GM18907 (cell line): ENCODE measurements around the gene SLC25A48.
A peak's percentile ranks its signal among the peaks of the same experiment; 100 is the strongest.
"Not testable (repeated sequence)": the region's sequence is repeated elsewhere in the genome, so short reads cannot be mapped to it uniquely, and the experiment has no call there.

Experiments
- ATAC-seq: cut with Tn5 transposase; IDR thresholded peaks from one replicate; pipeline ENCODE4 v1.9.1; 2021; ENCODE audit warnings: mild to moderate bottlenecking, moderate library complexity; ENCODE audit not compliant: unreplicated experiment

The SLC25A48 gene

DNA sequence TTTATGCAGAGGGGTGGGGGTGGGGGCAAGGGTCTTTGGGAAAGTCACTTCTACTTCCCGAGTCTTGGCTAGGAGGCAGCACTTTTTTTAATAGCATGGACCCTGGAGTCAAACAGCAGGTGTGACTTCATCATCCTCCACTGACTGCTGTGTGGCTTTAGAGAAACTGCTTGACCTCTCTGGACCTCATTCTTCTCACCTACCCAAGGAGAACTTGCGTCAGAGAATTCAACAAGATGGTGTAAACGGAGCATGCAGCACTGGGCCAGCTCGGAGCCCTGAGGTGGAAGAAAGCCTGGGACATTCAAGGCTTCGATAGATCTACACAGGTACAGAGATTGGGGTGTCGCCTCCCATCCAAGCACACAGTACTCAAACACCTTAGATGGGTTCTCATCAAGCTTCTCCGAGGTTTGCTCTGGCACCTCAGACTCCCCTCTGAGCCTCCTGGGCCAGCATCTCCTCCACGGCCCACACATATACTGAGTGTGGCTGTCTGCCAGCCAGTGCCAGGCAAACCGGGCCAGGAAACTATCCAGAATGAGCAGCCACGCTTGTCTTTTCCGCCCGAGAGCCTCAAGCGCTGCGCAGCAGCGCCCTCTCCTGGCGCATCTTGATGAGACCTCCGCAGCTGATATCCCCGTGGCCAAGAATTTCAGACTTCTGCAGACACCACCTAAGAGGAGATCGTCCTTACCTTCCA lies 4.6 kb upstream of the SLC25A48 start:
- no peak for ATAC-seq

DNA sequence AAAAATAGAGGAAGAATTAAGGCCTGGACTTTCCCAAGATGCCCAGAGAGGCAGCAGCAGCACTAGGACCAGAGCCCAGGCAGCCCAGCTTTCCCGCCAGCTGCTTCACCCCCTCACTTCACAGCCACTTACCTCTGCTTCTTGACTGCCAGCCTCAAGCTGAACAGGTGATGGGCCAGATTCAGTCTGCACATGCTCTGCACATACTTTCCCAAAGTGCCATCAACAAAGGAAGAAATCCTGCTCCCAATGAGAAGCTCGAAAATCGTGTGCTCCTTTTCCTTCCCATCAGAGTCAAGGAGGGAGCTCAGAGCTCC lies 4.1 kb upstream of the SLC25A48 start:
- no peak for ATAC-seq

DNA sequence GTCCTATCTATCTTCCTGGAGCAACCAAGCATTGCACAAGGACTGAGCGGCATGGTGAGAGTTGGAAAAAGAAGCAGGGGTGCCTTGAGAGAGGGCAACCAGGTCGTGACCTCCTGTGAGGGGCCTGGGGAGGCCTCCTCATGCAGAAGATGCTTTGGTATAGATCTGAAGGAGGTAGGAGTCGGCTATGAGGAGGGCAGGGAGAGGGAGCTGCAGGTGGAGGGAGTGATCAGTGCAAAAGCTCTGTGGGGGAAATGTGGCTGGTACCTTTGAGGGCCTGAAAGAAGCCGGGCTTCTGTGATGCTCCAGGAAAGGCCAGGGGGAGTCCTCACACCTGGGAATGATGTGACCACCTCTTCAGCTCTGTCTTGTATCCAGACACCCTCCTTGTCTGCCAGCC lies 3.6 kb upstream of the SLC25A48 start:
- no peak for ATAC-seq

DNA sequence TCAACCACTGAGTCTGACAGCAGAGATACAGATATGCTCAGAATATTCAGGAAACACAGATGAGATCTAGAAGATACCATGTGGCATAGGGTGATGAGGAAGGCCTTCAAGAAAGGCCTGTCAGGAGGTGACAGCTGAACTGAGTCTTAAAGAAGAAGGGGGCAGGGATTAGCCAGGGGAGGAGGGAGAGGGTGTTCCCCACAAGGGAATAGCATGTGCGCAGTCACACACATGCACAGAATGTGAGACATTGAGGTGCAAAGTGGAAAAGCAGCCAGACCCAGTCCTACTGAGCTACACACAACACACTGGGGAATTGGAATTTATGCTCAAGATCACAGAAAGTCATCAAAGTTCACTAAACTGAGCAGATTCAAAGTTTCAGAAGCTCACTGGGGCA lies 3.0 kb upstream of the SLC25A48 start:
- no peak for ATAC-seq

DNA sequence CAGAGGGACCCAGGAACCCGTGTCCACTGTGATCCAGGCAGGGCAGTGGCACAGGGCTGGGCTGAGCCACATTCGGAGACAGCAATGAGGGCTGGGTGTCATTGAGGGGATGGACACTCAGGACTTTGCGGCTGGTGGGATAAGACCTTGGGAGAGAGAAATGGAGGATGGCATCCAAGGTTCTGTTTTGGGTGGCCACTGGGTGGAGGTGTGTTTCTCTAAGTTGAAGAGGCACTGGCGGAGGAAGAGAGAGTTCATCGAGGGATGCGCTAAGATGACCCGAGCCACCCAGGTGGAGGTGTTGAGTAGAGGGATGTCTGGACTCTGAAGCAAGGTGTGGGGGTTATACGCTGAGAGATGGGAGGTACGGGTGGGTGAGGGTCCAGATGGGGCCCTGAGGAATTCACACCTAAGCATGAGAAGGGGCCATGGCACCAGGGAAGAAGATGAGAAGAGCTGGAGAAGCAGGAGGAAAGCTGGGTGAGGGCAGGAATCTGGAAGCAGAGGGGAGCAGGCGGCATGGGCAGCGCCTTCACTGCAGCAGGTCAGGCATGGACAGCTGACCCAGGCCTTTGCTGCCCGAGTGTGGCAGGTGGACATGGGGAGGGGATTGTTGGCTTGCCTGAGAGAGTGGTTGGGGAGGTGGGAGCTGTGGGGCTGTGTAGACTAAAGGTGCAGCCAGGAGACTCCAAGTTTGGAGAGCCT lies 2.5 kb upstream of the SLC25A48 start:
- no peak for ATAC-seq

DNA sequence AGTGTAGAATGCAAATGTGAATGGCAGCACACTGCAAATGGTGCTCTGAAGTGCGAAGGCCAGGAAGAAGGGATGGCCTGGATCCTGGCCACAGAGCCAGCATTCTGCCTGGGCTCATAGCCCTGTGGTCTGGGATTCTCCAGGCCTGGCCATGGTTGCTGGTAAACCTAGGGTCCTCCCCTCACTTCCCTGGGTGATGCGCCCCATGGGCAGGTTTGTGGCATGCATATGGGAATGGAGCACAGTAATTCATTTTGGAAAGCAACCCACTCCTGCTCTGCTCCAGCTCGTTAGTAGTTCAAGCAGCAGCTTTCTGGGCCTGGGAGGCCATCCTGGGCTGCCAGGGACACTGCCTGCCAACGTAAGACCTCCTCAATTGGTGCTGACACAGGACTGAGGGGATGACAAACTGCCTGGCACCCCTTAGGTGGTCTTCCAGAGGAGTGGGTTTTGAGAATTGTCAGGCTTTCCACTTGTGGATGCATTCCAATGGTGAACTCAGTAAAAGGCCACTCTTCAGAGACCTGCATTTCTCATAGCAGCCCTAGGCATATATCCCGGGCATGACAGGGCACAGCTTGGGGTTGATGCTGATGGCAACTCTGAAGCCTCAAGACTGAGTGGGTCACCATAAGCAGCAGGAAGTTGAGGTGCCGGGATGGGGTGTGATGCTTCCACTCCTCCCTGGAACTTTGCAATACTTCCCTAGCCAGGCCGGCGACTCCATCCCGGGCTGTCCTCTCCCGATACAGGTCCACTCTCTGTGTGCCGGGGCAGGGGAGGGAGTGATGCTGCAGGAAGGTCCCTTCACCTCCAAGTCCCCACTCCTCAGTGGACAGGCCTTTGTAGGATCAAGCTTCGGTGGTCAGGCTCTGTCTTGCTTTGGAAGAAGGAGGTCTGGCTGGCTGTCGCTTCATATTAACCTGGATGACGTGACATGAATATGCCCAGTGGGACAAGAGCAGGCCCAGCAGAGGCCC lies 1.2 kb upstream of the SLC25A48 start:
- no peak for ATAC-seq

DNA sequence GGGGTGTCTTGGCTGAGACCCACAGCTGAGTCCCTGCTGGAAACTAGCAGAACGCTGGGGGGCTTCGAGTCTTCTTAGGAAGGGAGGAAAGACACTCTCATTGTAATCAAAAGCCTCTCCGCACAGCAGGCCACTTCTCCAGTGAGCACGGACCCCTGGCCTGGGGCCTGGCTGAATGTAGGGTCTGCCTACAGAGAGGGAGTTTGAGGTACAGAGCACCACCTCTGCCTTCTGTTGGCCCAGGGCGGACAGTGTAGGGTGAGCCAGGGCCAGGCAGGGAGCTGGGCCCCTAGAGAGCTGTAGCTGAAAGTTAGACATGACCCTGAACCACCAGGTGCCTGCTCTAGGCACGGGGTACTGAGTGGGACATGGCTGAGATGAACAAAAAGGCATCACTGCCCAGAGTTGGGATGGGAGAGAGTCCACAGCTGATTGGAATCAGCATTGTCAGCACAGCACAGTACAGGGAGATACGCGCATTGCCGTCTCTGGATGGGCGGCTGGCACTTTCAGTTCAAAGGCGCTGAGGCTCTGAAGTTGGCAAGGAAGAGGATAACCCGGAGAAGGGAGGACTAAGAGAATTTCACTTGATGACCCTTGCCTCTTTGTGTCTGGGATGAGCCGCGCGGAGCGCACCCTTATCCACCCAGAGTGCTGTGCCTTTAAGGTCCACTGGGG lies 363 bp upstream of the SLC25A48 start:
- peak; percentile 23 for ATAC-seq

DNA sequence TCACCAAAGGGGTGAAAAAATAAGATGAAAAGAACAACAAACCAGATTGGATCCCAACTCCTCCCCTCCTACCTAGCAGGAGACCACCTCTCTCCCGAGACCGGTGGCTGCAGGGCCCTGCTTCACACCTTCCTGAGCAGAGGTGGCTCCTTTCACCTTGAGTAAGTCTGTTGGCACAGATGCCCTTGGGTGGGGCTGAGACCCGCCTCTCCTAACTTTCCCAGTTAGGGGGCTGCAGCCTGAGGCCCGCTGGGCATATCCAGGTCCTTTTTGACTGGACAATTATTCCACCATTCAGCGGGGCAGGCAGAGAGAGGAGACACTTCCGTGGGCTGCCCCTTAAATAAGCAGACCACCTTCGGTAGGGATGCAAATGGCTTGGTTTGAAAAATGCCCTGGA lies 1.3 kb downstream of the SLC25A48 start:
- no peak for ATAC-seq

DNA sequence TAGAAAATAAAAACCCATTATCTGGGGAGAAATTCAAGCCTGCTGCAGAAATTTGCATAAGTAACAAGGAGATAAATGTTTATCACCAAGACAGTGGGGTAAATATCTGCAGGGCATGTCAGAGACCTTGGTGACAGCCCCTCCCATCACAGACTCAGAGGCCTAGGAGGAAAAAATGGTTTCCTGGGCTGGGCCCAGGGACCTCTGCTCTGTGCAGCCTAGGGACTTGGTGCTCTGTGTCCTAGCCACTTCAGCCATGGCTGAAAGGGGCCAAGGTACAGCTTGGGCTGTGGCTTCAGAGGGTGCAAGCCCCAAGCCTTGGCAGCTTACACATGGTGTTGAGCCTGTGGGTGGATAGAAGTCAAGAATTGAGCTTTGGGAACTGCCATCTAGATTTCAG lies 3.9 kb downstream of the SLC25A48 start:
- not testable (repeated sequence) for ATAC-seq

DNA sequence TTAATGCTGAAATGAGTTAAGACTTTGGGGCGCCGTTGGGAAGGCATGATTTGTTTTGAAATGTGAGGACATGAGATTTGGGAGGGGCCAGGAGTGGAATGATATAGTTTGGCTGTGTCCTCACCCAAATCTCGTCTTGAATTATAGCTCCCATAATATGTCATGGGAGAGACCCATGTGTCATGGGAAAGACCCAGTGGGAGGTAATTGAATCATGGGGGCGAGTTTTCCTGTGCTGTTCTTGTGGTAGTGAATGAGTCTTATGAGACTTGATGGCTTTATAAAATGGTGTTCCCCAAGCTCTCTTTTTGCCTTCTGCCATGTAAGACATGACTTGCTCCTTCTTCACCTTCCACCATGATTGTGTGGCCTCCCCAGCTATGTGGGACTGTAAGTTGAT lies 5.1 kb downstream of the SLC25A48 start:
- no peak for ATAC-seq

DNA sequence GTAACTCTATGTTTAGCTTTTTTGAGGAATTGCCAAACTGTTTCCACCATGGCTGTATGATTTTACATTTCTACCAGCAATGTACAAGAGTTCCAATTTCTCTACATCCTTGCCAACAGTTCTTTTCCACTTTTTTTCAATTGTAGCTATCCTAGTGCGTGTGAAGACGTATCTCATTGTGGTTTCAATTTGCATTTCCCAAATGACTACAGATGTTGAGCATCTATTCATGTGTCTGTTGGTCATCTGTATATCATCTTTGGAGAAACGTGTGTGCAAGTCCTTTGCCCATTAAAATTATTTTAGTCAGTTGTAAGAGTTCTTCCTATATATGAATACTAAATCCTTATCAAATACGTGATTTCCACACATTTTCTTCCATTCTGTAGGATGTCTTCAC lies 6.5 kb downstream of the SLC25A48 start:
- ATAC-seq = no peak

DNA sequence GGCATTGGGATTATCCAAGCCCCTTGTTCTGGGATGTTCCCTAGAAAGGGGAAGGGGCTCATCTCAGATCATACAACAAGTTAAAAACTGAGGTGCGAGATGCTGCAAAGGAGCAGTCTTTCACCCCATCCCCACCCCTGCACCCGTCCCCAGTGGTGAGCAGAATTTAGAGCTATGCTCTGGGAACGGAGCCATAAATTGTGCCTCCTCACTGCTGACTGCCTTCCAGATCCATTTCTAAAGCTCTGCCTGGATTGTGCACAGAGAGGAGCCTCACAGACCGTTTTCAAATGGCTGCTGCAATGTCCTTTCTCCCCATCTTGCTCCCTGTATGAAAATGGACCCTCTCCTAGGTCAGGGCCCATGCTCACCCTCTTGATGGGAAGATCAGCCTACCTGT lies 8.3 kb downstream of the SLC25A48 start:
- ATAC-seq = no peak

DNA sequence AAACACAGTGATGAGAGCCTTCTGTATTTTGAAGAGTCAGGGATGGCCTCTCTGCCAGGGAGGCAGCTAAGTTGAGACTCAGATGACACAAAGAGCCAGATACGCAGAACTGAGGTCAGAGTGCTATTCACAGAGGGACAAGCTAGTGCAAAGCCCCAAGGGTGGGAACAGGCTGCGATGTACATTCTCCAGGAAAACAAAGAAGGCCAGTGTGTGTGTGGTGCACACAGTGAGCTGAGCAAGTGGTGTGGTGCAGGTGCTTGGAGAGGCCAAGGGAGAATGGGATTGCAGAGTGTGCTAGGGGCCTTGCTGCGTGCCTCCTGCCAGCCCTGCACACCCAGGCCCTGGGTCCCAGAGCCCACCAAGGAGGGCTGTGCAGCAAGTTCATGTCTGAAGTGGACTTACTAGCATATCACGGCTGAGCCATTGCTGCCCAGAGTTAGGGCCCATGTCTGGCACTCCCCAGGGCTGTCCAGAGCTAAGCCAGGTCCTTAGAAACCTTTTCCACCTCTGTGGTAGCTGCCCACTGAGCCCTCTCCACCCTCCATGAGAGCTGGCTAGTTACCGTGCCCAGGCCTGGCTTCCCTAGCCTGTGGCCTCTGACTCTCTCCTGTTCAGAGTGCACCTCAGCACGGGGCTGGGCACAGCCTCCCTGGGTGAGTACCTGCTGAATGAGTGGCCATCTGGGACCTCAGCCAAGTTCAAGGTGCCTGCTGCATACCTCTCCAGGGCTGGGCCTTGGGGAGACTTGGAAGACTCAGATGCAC lies 9.3 kb downstream of the SLC25A48 start:
- ATAC-seq = no peak

DNA sequence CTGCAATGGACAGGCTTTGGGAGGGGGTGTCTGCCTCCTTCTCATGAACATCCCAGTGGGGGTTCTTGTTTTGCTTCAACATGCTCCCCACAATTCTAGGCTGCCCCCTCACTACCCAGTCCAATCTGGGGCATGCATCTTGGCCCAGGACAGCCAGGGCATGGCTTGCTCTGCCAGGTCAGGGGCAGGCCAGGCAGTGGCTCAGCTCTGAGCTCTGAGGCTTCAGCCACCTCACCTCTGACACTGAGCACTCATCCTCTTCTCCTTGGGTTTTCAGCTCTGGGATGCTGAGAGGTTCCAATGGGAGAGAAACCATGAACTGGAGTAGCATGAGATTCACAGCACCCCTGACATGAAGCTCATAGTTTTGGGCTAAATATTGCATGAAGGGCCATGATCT lies 11.8 kb downstream of the SLC25A48 start:
- ATAC-seq = no peak

DNA sequence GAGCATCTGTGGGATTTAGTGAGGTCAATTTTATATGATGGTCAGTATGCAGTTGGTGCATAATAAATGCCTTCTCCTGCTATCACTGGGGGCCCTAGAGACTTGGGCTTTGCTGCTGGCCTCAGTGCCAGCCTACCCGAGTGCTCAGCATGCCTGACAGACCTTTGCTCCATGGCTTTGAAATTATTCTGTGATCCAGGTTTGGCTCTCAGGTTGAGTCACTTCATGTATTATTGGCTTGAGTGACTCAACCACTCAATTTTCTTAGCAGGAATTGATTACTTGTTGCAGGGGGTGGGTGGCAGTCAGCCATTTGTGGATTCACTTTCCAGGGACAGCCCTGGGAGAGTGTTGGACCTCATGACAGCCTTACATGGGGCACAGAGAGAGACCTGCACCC lies 13.5 kb downstream of the SLC25A48 start:
- ATAC-seq = no peak

DNA sequence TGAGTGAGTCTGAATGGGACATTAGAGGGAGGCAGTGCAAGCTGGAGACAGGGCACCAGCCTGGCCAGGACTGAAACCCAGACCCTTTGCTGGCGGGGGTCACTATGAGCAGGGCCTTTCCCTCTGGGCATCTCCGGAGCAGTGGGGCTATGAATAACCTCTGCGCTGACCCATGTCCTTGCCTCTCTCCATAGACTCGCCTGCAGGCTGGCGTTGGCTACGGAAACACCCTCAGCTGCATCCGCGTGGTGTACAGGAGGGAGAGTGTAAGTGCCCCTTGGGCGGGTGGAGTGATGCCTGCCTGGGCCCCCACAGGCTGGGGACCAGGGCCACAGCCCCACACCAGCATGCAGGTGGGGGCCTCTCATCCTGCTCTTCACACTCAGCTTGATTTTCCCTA lies 15.8 kb downstream of the SLC25A48 start:
- no peak for ATAC-seq

DNA sequence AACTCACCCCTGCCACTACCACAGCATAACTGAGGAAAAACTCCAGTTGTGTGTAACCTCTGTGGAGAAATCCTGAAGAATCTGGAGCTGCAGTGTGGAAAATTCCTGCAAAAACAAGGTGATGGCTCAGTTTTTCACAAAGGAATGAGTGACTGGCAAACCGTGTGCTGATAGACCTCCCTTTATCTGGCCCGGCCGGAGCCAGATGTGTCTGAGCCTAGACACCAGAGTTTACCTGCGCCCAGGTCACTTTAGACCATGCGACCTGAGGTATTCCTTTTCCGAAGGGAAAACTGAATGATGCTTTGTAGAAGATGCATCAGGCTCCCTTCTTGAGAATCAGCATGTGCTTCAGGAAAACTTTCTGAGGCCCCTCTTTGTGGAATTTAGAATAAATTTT lies 16.2 kb downstream of the SLC25A48 start:
- no peak for ATAC-seq

DNA sequence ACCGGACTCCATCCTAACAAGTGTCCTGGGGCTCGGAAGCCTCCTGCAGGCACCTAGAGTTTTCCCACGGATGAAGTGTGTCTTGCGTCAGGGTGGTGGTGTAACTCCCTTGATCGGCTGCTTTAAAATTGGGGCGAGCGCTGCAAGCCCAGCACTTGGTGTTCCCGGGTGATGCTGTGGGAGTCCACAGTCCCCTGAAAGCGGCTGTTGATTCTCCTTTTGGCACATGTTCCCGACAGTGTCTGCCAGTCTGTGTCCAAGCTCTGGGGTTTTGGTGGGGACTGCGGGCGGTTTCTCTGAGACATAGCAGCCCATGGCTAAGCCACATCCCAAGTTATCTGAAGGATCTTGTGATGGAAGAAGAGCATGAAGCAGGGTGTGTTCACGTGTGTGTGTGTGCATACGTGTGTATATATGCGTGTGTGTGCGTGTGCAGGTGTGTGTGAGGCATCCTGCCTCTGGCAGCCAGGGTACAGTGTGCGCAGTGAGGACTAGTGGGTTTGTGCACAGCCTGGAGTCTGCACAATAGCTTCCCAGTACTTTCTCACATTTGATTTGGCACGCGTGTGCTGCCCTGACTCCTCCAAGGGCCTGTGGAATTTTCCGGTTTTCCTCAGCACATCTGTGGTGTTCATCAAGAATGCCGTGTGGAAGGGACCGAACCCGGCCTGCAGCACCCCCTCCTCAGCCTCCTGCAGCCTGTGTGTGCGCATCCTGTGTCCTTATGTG lies 16.9 kb downstream of the SLC25A48 start:
- no peak for ATAC-seq

DNA sequence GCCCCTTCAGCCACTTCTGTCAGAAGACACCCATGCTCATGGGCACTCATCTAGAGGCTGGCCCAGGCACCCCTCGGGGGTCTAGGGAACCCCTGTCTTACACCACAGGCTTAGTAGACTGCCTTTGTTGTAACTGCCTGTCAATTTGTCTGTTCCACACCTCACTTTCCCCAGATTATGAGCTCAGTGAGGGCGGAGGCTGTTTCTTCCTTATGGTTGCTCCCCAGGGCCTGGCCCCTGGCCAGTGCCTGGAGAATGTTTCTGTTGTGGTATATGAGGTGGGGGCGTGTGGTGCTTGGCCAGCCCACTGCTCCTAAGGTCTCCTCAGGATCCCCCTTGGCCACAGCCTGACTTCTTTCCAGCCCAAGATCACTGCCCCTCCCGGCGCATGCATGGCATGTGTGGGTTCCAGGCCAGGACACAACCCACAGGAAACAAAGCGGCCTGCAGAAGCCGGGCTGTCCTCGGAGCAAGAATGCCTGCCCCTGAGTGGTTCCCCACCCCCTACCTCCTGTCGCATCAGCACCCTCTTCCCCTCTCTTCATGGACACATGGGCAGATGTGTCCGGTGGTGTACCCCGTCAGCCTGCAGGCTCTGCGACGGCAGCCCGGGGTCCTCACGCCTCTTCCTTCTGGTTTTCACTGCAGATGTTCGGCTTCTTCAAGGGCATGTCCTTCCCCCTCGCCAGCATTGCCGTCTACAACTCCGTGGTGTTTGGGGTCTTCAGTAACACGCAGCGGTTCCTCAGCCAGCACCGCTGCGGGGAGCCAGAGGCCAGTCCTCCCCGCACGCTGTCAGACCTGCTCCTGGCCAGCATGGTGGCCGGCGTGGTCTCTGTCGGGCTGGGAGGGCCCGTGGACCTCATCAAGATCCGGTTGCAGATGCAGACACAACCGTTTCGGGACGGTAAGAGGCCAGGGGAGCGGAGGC lies 17.7 kb downstream of the SLC25A48 start:
- ATAC-seq = no peak
